H9 (cell line): ENCODE results near the gene RORC. TPM values are rescaled to one million over a fixed set of nuclear protein-coding genes. Genes with fewer than 3 reads are reported as not detected.

ENCODE experiments used
- DNase-seq: peaks from one replicate; pipeline ENCODE4 v3.0.0-alpha.2; 2017
- H2AFZ ChIP-seq: one replicate; pipeline ENCODE4 v1.6.1; 2013; ENCODE audit warnings: mild to moderate bottlenecking, low read length, control low read depth, moderate library complexity
- H2AK5ac ChIP-seq: 2 replicates; pipeline ENCODE4 v1.6.1; 2013; ENCODE audit warnings: low read length, control low read depth, mixed read lengths; ENCODE audit not compliant: insufficient read length
- H2BK120ac ChIP-seq: one replicate; pipeline ENCODE4 v1.6.1; 2013; ENCODE audit warnings: low read depth, mild to moderate bottlenecking, low read length, control low read depth, inconsistent platforms; ENCODE audit not compliant: poor library complexity, severe bottlenecking
- H2BK12ac ChIP-seq: 2 replicates; pipeline ENCODE4 v1.6.1; 2013; ENCODE audit warnings: low read length, control low read depth, mixed read lengths, low read depth; ENCODE audit not compliant: insufficient read length
- H2BK15ac ChIP-seq: 2 replicates; pipeline ENCODE4 v1.6.1; 2013; ENCODE audit warnings: low read depth, low read length, control low read depth
- H2BK20ac ChIP-seq: one replicate; pipeline ENCODE4 v1.6.1; 2013; ENCODE audit warnings: low read depth, mild to moderate bottlenecking, low read length, control low read depth, inconsistent platforms; ENCODE audit not compliant: poor library complexity, severe bottlenecking
- H2BK5ac ChIP-seq: 2 replicates; pipeline ENCODE4 v1.6.1; 2013; ENCODE audit warnings: low read length, control low read depth, mixed read lengths; ENCODE audit not compliant: insufficient read length
- H3K14ac ChIP-seq: 2 replicates; pipeline ENCODE4 v1.6.1; 2013; ENCODE audit warnings: low read length, control low read depth; ENCODE audit not compliant: insufficient read depth
- H3K18ac ChIP-seq: 2 replicates; pipeline ENCODE4 v1.6.1; 2013; ENCODE audit warnings: low read depth, mild to moderate bottlenecking, mixed read lengths, low read length, control low read depth; ENCODE audit not compliant: insufficient read length
- H3K23ac ChIP-seq: 2 replicates; pipeline ENCODE4 v1.6.1; 2013; ENCODE audit warnings: low read length, control low read depth, mixed read lengths, low read depth; ENCODE audit not compliant: insufficient read length
- H3K23me2 ChIP-seq: 2 replicates; pipeline ENCODE4 v1.6.1; 2013; ENCODE audit warnings: low read depth, mild to moderate bottlenecking, mixed read lengths, low read length, control low read depth; ENCODE audit not compliant: insufficient read length, poor library complexity, severe bottlenecking
- H3K27ac ChIP-seq: 2 replicates; pipeline ENCODE4 v1.5.1; 2013; ENCODE audit warnings: low read length, control low read depth, mixed read lengths, low read depth; ENCODE audit not compliant: insufficient read length
- H3K27me3 ChIP-seq: 2 replicates; pipeline ENCODE4 v1.6.1; 2013; ENCODE audit warnings: low read length, control low read depth, inconsistent platforms; ENCODE audit not compliant: insufficient read depth
- H3K4ac ChIP-seq: 2 replicates; pipeline ENCODE4 v1.6.1; 2013; ENCODE audit warnings: low read depth, mild to moderate bottlenecking, control low read depth, inconsistent platforms, low read length, moderate library complexity
- H3K4me1 ChIP-seq: 2 replicates; pipeline ENCODE4 v1.6.1; 2013; ENCODE audit warnings: low read length, control low read depth, inconsistent platforms; ENCODE audit not compliant: insufficient read depth
- H3K4me2 ChIP-seq: 2 replicates; pipeline ENCODE4 v1.6.1; 2013; ENCODE audit warnings: low read length, control low read depth, mixed read lengths; ENCODE audit not compliant: insufficient read length, insufficient read depth
- H3K56ac ChIP-seq: 2 replicates; pipeline ENCODE4 v1.6.1; 2013; ENCODE audit warnings: low read depth, mild to moderate bottlenecking, mixed read lengths, low read length, control low read depth; ENCODE audit not compliant: insufficient read length
- H3K79me1 ChIP-seq: 2 replicates; pipeline ENCODE4 v1.6.1; 2013; ENCODE audit warnings: low read depth, mild to moderate bottlenecking, moderate library complexity, low read length, control low read depth, inconsistent platforms; ENCODE audit not compliant: insufficient read depth, poor library complexity, severe bottlenecking
- H3K79me2 ChIP-seq: 2 replicates; pipeline ENCODE4 v1.6.1; 2013; ENCODE audit warnings: low read length, control low read depth, inconsistent platforms; ENCODE audit not compliant: insufficient read depth
- H3K9ac ChIP-seq: 2 replicates; pipeline ENCODE4 v1.6.1; 2013; ENCODE audit warnings: low read length, control low read depth, mixed read lengths; ENCODE audit not compliant: insufficient read length; ENCODE audit errors: extremely low read depth
- H3K9me3 ChIP-seq: one replicate; pipeline ENCODE4 v1.6.1; 2013; ENCODE audit warnings: low read depth, low read length, inconsistent platforms; ENCODE audit not compliant: control insufficient read depth
- H3T11ph ChIP-seq: one replicate; pipeline ENCODE4 v1.6.1; 2013; ENCODE audit warnings: mild to moderate bottlenecking, low read length, control low read depth, inconsistent platforms
- H4K20me1 ChIP-seq: one replicate; pipeline ENCODE4 v1.6.1; 2013; ENCODE audit not compliant: control insufficient read depth, insufficient read length, insufficient read depth
- H4K5ac ChIP-seq: 2 replicates; pipeline ENCODE4 v1.6.1; 2013; ENCODE audit warnings: low read depth, mild to moderate bottlenecking, mixed read lengths, low read length, control low read depth; ENCODE audit not compliant: insufficient read length
- H4K8ac ChIP-seq: replicated peaks from 2 replicates; pipeline ENCODE4 v1.6.1; 2013; ENCODE audit warnings: low read length, control low read depth, mixed read lengths, low read depth; ENCODE audit not compliant: insufficient read length
- H4K91ac ChIP-seq: 2 replicates; pipeline ENCODE4 v1.6.1; 2013; ENCODE audit warnings: low read depth, mild to moderate bottlenecking, moderate library complexity, mixed read lengths, low read length, control low read depth; ENCODE audit not compliant: insufficient read length
- H3K27ac Mint-ChIP-seq, 3 experiments: 2 replicates in 2 of 3; 3 replicates in 1 of 3; pipeline ENCODE4 v1.8.0; 2020 to 2021; ENCODE audit warnings: mixed read lengths in 3 of 3, mild to moderate bottlenecking in 1 of 3, moderate library complexity in 1 of 3
- H3K27me3 Mint-ChIP-seq: 2 replicates; pipeline ENCODE4 v1.8.0; 2021; ENCODE audit warnings: low read depth, mild to moderate bottlenecking, moderate library complexity, mixed read lengths
- H3K36me3 Mint-ChIP-seq, 3 experiments: 2 replicates in 2 of 3; 3 replicates in 1 of 3; pipeline ENCODE4 v1.8.0; 2020 to 2021; ENCODE audit warnings: low read depth in 3 of 3, mixed read lengths in 3 of 3; ENCODE audit not compliant: insufficient read depth in 1 of 3
- H3K4me1 Mint-ChIP-seq, 2 experiments: 2 replicates each; pipeline ENCODE4 v1.8.0; 2020; ENCODE audit warnings: mixed read lengths in 2 of 2
- H3K4me3 Mint-ChIP-seq, 2 experiments: 2 replicates in 1 of 2; 3 replicates in 1 of 2; pipeline ENCODE4 v1.8.0; 2020 to 2021; ENCODE audit warnings: mild to moderate bottlenecking in 2 of 2, mixed read lengths in 2 of 2, moderate library complexity in 1 of 2
- H3K9me3 Mint-ChIP-seq, 2 experiments: 2 replicates in 1 of 2; 3 replicates in 1 of 2; pipeline ENCODE4 v1.8.0; 2020; ENCODE audit warnings: mild to moderate bottlenecking in 2 of 2, mixed read lengths in 2 of 2, moderate library complexity in 1 of 2
- WGBS: extraction: QIAGEN DNeasy Blood & Tissue Kit; methylation state at CpG from one replicate; pipeline ENCODE4 v1.1.7; 2013; ENCODE audit warnings: missing lambda C conversion rate, low lambda C conversion rate, mixed read lengths; ENCODE audit not compliant: insufficient read length; ENCODE audit errors: extremely low coverage; 5-methylcytosine and 5-hydroxymethylcytosine counted together
- total RNA-seq: library from RNA; stranded (reverse); gene quantifications from 2 replicates; pipeline ENCODE4 v1.2.1, GENCODE V29; 2021
- TF ChIP-seq, protein P1 (sequence below): fragments of 200-600 bp; sonication (generic); conservative IDR thresholded peaks from 3 replicates; pipeline ENCODE4 v1.8.0; 2021; ENCODE audit warnings: antibody characterized with exemption, mild to moderate bottlenecking

The RORC gene
- total RNA-seq, 1 experiment from 2014 or later = 0.52 TPM

DNA sequence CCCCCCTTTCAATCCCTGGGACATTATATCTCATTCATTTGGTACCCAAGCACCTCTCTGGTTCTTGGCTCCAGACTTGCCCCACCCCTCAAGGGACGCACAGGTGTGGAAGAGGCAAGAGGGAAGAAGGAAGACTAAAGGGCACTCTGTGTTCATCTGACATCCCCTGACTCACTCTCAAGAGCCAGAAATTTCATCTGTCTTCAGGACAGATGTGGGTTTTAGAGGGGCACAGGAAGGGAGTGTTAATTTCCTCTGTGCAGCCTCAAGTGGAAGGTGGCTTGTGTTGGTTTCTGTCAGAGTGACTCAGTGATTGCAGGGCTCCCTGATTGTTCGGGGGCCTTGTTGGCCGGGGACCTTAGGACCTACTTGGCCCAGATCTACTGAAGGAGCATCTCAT lies 5.6 kb upstream of the RORC start:
- no peak overlapping the region for H2BK15ac ChIP-seq
- Mint-ChIP-seq H3K36me3 (peaks cover 0 to 2% (median 0%) of the 10 kb centered on the region in 3 experiments; a peak in 2 of 7 replicates), H3K9me3 (no peaks in the 10 kb centered on the region; a peak in 1 of 5 replicates), H3K4me1 (peaks cover 24 to 30% of the 10 kb centered on the region in 2 experiments), H3K4me3 (peak overlapping the region; percentile 56 to 78), H3K27ac (no peak overlapping the region), H3K27me3 (peaks cover 39% of the 10 kb centered on the region)
- no peak overlapping the region for H3K18ac ChIP-seq
- H3K9ac ChIP-seq = no peak overlapping the region
- no peak for DNase-seq
- H3K56ac ChIP-seq = no peak overlapping the region
- no peak overlapping the region for H2BK5ac ChIP-seq
- peaks cover 2% of the 10 kb centered on the region; the same call in 1 of the 2 replicates for H3K4me1 ChIP-seq
- no peaks in the 10 kb centered on the region for H4K20me1 ChIP-seq
- no peak overlapping the region for H3K23ac ChIP-seq
- H3K27ac ChIP-seq = no peak overlapping the region
- H4K91ac ChIP-seq = no peak overlapping the region
- no peak overlapping the region for H2BK20ac ChIP-seq
- no peak overlapping the region for H3K14ac ChIP-seq
- H2AK5ac ChIP-seq = no peak overlapping the region
- no peak overlapping the region for H2BK120ac ChIP-seq
- no CpG with 5 or more reads among the region's 3 CpGs for WGBS
- H3K27me3 ChIP-seq = peaks cover 9% of the 10 kb centered on the region; the same call in 1 of the 2 replicates
- H3T11ph ChIP-seq = no peak overlapping the region
- TF ChIP-seq, protein P1, sequence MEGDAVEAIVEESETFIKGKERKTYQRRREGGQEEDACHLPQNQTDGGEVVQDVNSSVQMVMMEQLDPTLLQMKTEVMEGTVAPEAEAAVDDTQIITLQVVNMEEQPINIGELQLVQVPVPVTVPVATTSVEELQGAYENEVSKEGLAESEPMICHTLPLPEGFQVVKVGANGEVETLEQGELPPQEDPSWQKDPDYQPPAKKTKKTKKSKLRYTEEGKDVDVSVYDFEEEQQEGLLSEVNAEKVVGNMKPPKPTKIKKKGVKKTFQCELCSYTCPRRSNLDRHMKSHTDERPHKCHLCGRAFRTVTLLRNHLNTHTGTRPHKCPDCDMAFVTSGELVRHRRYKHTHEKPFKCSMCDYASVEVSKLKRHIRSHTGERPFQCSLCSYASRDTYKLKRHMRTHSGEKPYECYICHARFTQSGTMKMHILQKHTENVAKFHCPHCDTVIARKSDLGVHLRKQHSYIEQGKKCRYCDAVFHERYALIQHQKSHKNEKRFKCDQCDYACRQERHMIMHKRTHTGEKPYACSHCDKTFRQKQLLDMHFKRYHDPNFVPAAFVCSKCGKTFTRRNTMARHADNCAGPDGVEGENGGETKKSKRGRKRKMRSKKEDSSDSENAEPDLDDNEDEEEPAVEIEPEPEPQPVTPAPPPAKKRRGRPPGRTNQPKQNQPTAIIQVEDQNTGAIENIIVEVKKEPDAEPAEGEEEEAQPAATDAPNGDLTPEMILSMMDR = no peak
- no peak overlapping the region for H2BK12ac ChIP-seq
- H2AFZ ChIP-seq = no peak overlapping the region
- no peak overlapping the region for H3K4me2 ChIP-seq
- H3K79me2 ChIP-seq = no peaks in the 10 kb centered on the region
- no peak overlapping the region for H4K5ac ChIP-seq
- no peaks in the 10 kb centered on the region for H3K79me1 ChIP-seq
- H3K23me2 ChIP-seq = peaks cover 30% of the 10 kb centered on the region
- no peak overlapping the region for H3K4ac ChIP-seq
- no peaks in the 10 kb centered on the region for H3K9me3 ChIP-seq
- H4K8ac ChIP-seq = no peak overlapping the region
